Nephron (organoid): ENCODE data around the gene CSNK1G3.

Experiments used
- H3K27ac Mint-ChIP-seq, 3 experiments: 2 replicates each; pipeline ENCODE4 v1.8.0; 2020; ENCODE audit warnings: mixed read lengths in 3 of 3, mild to moderate bottlenecking in 2 of 3, moderate library complexity in 1 of 3
- H3K27me3 Mint-ChIP-seq: 2 replicates; pipeline ENCODE4 v1.8.0; 2021; ENCODE audit warnings: low read depth, mild to moderate bottlenecking, moderate library complexity, mixed read lengths
- H3K36me3 Mint-ChIP-seq: 2 replicates; pipeline ENCODE4 v1.8.0; 2020; ENCODE audit warnings: low read depth, mixed read lengths
- H3K4me1 Mint-ChIP-seq: 2 replicates; pipeline ENCODE4 v1.8.0; 2020; ENCODE audit warnings: mixed read lengths
- H3K4me3 Mint-ChIP-seq, 3 experiments: 2 replicates each; pipeline ENCODE4 v1.8.0; 2020; ENCODE audit warnings: mild to moderate bottlenecking in 3 of 3, mixed read lengths in 3 of 3, moderate library complexity in 2 of 3
- H3K9me3 Mint-ChIP-seq: 2 replicates; pipeline ENCODE4 v1.8.0; 2020; ENCODE audit warnings: mixed read lengths
- TF ChIP-seq, protein P1 (sequence below), 3 experiments: fragments of 200-600 bp; sonication (generic); IDR thresholded peaks; one replicate each; pipeline ENCODE4 v1.5.0; 2021; ENCODE audit warnings: antibody characterized with exemption in 3 of 3; ENCODE audit not compliant: unreplicated experiment in 3 of 3

CSNK1G3 gene

DNA sequence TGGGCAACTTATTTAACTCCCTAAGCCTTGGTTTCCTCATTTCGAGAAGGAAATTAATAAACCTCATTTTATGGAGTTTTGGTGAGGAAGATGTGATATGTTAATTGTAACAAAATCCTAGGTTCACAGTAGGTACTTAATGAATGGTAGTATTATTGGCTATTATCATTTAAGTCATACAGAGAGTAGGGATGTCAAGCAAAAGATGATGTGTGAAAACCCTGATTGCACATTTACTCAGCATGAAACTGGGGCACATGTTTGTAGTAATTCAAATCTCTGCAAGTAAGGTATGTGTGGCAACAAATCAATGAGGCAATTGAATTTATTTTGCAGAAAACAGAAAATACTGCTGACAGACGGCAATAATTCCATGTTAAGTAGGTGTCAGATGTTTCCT is 127.3 kb downstream of the CSNK1G3 start:
- Mint-ChIP-seq H3K36me3 (no peaks in the 10 kb centered on the region), H3K4me1 (no peaks in the 10 kb centered on the region), H3K4me3 (no peak overlapping the region), H3K27me3 (peaks cover 3% of the 10 kb centered on the region), H3K9me3 (peaks cover 16% of the 10 kb centered on the region), H3K27ac (no peak overlapping the region)
- TF ChIP-seq, protein P1, sequence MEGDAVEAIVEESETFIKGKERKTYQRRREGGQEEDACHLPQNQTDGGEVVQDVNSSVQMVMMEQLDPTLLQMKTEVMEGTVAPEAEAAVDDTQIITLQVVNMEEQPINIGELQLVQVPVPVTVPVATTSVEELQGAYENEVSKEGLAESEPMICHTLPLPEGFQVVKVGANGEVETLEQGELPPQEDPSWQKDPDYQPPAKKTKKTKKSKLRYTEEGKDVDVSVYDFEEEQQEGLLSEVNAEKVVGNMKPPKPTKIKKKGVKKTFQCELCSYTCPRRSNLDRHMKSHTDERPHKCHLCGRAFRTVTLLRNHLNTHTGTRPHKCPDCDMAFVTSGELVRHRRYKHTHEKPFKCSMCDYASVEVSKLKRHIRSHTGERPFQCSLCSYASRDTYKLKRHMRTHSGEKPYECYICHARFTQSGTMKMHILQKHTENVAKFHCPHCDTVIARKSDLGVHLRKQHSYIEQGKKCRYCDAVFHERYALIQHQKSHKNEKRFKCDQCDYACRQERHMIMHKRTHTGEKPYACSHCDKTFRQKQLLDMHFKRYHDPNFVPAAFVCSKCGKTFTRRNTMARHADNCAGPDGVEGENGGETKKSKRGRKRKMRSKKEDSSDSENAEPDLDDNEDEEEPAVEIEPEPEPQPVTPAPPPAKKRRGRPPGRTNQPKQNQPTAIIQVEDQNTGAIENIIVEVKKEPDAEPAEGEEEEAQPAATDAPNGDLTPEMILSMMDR (IDR thresholded peaks at IDR 0.05; ENCODE audit: unreplicated experiment in 3 of 3): no peak

DNA sequence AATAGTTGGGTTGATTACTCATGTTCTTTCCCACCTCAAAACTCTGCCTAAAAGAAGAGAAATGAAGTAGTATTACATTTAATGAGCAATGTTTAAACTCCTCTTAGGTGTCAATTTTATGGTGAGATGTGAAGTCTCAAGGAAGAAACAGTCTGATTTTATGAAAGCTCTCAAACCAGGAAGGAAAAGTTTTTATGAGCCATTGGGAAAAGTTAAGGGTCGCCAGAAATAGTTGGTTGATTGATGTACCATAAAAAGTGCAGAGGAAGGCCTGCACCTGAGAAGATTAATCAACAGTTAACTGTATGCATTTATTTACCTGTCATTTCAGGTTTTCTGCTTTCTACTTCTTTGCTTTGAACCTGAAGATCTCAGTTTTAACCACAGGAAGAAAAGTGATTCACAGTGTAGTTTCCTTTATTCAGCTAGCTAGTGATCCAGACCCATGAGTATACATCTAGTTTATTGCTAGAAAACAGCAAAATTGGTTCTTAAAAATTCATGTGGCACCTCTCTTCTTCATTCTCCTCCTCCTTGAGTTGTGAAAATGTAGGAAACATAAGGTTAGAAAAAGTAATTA is 133.1 kb downstream of the CSNK1G3 start:
- H3K4me1 Mint-ChIP-seq: no peaks in the 10 kb centered on the region
- H3K9me3 Mint-ChIP-seq: no peaks in the 10 kb centered on the region
- no peak overlapping the region for H3K4me3 Mint-ChIP-seq
- no peak overlapping the region for H3K27ac Mint-ChIP-seq
- H3K36me3 Mint-ChIP-seq: no peaks in the 10 kb centered on the region
- TF ChIP-seq, protein P1 (IDR thresholded peaks at IDR 0.05; ENCODE audit: unreplicated experiment in 3 of 3): no peak
- no peaks in the 10 kb centered on the region for H3K27me3 Mint-ChIP-seq

DNA sequence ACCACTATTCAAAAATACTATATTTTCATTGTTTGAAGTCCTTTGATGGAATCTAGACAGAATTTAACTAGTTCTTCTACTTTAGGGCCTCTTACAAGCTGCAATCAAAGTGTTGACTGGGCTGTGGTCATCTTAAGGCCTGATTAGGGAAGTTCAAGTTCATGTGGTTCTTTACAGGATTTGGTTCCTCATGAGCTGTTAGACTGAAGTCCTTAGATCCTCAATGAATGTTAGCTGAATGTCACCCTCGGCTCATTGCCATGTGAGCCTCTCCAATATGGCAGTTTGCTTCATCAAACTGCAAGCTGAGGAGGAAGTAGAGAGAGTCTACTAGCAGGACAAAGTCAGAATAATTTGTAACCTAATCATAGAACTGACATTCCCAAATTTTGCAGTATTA is 135.1 kb downstream of the CSNK1G3 start:
- H3K27ac Mint-ChIP-seq: no peak overlapping the region
- H3K36me3 Mint-ChIP-seq: no peaks in the 10 kb centered on the region
- TF ChIP-seq, protein P1 (IDR thresholded peaks at IDR 0.05; ENCODE audit: unreplicated experiment in 3 of 3): no peak
- no peak overlapping the region for H3K4me3 Mint-ChIP-seq
- no peaks in the 10 kb centered on the region for H3K4me1 Mint-ChIP-seq
- H3K27me3 Mint-ChIP-seq: no peaks in the 10 kb centered on the region
- no peaks in the 10 kb centered on the region for H3K9me3 Mint-ChIP-seq

DNA sequence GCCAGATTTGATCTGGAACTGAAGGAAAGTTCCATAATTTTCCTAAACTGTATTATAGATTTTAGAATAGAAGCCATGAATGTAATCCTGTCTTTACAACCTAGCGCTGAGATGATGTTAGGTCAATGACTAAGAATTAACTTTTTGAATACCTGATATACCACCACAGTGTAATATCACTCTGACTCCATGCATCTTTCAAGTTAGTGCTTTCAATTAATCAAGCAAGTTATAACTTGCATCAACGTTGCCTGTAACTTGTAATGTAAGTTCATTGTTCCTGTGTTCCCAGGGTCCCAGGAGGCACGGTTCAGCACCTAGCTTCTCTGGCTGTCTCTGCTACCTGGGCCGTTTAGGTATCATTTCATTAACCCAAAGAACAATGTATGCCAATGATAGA is 139.3 kb downstream of the CSNK1G3 start:
- H3K27ac Mint-ChIP-seq: no peak overlapping the region
- H3K27me3 Mint-ChIP-seq: peaks cover 4% of the 10 kb centered on the region
- H3K4me3 Mint-ChIP-seq: no peak overlapping the region
- no peaks in the 10 kb centered on the region for H3K4me1 Mint-ChIP-seq
- no peaks in the 10 kb centered on the region for H3K9me3 Mint-ChIP-seq
- TF ChIP-seq, protein P1 (IDR thresholded peaks at IDR 0.05; ENCODE audit: unreplicated experiment in 3 of 3): no peak
- H3K36me3 Mint-ChIP-seq: no peaks in the 10 kb centered on the region

DNA sequence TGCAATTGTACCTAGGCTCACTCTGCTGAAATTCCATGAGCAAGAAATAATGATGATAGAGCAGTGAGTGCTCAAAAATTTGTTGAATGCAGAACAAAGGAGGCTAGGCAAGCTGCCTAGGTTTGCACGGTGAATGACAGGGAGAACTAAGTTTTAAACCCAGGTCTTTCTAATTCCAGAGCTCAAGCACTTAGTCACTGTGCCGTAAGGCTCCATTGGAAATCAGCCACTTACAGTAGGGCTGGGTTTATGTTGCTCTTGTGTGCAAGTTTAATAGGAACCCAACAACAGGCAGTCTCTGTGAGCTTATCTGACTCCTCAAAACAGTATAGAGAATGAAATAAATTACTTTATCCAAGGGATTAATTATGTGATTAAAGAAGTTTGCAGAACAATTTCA is 147.0 kb downstream of the CSNK1G3 start:
- Mint-ChIP-seq H3K36me3 (no peaks in the 10 kb centered on the region), H3K4me3 (no peak overlapping the region), H3K4me1 (no peaks in the 10 kb centered on the region), H3K27ac (no peak overlapping the region), H3K27me3 (no peaks in the 10 kb centered on the region), H3K9me3 (peaks cover 15% of the 10 kb centered on the region)
- TF ChIP-seq, protein P1 (IDR thresholded peaks at IDR 0.05; ENCODE audit: unreplicated experiment in 3 of 3): no peak

DNA sequence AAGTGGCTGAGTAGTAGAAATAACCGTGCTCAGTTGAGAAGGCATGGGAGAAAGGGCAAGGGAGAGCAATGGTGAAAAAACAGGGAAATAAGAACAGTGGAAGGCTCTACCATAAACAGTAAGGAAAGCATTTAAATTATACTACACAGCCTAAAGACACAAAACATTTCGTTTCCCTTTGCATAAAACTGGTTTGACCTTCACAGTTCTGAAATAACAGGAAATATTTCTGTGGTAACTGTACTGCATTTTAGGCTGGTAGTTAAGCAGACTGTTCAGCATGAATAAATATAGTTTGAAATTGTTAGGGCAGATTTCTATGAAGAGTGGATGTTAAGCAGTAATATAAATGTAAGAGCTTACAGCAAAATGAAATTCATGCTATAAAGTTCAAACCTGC is 147.5 kb downstream of the CSNK1G3 start:
- H3K9me3 Mint-ChIP-seq: peaks cover 19% of the 10 kb centered on the region
- no peak overlapping the region for H3K27ac Mint-ChIP-seq
- no peaks in the 10 kb centered on the region for H3K36me3 Mint-ChIP-seq
- TF ChIP-seq, protein P1 (IDR thresholded peaks at IDR 0.05; ENCODE audit: unreplicated experiment in 3 of 3): no peak
- no peak overlapping the region for H3K4me3 Mint-ChIP-seq
- H3K4me1 Mint-ChIP-seq: no peaks in the 10 kb centered on the region
- H3K27me3 Mint-ChIP-seq: no peaks in the 10 kb centered on the region
